Measurements from ENCODE around the gene LRIT1. TPM values are rescaled to one million over a fixed set of nuclear protein-coding genes. Genes with fewer than 3 reads are reported as not detected.

Gene LRIT1
- total and polyA plus RNA-seq, 2 of the 8 experiments (the other 6 are each of a cell fraction or from before 2014, with no cell fraction given) = 0.03 TPM; not detected in 1

- TF ChIP-seq, protein P1, sequence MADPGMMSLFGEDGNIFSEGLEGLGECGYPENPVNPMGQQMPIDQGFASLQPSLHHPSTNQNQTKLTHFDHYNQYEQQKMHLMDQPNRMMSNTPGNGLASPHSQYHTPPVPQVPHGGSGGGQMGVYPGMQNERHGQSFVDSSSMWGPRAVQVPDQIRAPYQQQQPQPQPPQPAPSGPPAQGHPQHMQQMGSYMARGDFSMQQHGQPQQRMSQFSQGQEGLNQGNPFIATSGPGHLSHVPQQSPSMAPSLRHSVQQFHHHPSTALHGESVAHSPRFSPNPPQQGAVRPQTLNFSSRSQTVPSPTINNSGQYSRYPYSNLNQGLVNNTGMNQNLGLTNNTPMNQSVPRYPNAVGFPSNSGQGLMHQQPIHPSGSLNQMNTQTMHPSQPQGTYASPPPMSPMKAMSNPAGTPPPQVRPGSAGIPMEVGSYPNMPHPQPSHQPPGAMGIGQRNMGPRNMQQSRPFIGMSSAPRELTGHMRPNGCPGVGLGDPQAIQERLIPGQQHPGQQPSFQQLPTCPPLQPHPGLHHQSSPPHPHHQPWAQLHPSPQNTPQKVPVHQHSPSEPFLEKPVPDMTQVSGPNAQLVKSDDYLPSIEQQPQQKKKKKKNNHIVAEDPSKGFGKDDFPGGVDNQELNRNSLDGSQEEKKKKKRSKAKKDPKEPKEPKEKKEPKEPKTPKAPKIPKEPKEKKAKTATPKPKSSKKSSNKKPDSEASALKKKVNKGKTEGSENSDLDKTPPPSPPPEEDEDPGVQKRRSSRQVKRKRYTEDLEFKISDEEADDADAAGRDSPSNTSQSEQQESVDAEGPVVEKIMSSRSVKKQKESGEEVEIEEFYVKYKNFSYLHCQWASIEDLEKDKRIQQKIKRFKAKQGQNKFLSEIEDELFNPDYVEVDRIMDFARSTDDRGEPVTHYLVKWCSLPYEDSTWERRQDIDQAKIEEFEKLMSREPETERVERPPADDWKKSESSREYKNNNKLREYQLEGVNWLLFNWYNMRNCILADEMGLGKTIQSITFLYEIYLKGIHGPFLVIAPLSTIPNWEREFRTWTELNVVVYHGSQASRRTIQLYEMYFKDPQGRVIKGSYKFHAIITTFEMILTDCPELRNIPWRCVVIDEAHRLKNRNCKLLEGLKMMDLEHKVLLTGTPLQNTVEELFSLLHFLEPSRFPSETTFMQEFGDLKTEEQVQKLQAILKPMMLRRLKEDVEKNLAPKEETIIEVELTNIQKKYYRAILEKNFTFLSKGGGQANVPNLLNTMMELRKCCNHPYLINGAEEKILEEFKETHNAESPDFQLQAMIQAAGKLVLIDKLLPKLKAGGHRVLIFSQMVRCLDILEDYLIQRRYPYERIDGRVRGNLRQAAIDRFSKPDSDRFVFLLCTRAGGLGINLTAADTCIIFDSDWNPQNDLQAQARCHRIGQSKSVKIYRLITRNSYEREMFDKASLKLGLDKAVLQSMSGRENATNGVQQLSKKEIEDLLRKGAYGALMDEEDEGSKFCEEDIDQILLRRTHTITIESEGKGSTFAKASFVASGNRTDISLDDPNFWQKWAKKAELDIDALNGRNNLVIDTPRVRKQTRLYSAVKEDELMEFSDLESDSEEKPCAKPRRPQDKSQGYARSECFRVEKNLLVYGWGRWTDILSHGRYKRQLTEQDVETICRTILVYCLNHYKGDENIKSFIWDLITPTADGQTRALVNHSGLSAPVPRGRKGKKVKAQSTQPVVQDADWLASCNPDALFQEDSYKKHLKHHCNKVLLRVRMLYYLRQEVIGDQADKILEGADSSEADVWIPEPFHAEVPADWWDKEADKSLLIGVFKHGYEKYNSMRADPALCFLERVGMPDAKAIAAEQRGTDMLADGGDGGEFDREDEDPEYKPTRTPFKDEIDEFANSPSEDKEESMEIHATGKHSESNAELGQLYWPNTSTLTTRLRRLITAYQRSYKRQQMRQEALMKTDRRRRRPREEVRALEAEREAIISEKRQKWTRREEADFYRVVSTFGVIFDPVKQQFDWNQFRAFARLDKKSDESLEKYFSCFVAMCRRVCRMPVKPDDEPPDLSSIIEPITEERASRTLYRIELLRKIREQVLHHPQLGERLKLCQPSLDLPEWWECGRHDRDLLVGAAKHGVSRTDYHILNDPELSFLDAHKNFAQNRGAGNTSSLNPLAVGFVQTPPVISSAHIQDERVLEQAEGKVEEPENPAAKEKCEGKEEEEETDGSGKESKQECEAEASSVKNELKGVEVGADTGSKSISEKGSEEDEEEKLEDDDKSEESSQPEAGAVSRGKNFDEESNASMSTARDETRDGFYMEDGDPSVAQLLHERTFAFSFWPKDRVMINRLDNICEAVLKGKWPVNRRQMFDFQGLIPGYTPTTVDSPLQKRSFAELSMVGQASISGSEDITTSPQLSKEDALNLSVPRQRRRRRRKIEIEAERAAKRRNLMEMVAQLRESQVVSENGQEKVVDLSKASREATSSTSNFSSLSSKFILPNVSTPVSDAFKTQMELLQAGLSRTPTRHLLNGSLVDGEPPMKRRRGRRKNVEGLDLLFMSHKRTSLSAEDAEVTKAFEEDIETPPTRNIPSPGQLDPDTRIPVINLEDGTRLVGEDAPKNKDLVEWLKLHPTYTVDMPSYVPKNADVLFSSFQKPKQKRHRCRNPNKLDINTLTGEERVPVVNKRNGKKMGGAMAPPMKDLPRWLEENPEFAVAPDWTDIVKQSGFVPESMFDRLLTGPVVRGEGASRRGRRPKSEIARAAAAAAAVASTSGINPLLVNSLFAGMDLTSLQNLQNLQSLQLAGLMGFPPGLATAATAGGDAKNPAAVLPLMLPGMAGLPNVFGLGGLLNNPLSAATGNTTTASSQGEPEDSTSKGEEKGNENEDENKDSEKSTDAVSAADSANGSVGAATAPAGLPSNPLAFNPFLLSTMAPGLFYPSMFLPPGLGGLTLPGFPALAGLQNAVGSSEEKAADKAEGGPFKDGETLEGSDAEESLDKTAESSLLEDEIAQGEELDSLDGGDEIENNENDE (IDR thresholded peaks at IDR 0.05; ENCODE audit: insufficient replicate concordance, low read length) = no peak
- TF ChIP-seq NANOG (IDR thresholded peaks at IDR 0.05; ENCODE audit: insufficient read depth, low read depth, low read length, poor library complexity, severe bottlenecking) = no peak
- no peak for TF ChIP-seq CBX5 (IDR thresholded peaks at IDR 0.05; ENCODE audit: low read depth, low read length)
Measured at GRCh38 chr10:84248794-84249193, 7.4 kb upstream of the LRIT1 start (continued).
